HepG2 (cell line): ENCODE measurements around the gene ICAM2. TPM values are rescaled to one million over a fixed set of nuclear protein-coding genes. Genes with fewer than 3 reads are reported as not detected.

Source experiments
- CCDC6 ChIP-seq: sonication (generic); formaldehyde crosslinking; IDR thresholded peaks from 2 replicates; pipeline ENCODE4 v1.8.1; 2022; ENCODE audit warnings: mild to moderate bottlenecking, missing genetic modification reagents, moderate library complexity
- GLI4 ChIP-seq: sonication (generic); formaldehyde crosslinking; IDR thresholded peaks from 2 replicates; pipeline ENCODE4 v1.5.1; 2020; ENCODE audit warnings: missing genetic modification reagents, mild to moderate bottlenecking, moderate library complexity, borderline replicate concordance
- HMG20B ChIP-seq: conservative IDR thresholded peaks from 2 replicates; pipeline ENCODE4 v1.6.1; 2016; ENCODE audit warnings: missing genetic modification reagents, missing compliant biosample characterization
- NPAS2 ChIP-seq: sonication (generic); formaldehyde crosslinking; IDR thresholded peaks from 2 replicates; pipeline ENCODE4 v1.8.0; 2022; ENCODE audit warnings: mild to moderate bottlenecking, missing genetic modification reagents, borderline replicate concordance
- ONECUT2 ChIP-seq: sonication (generic); formaldehyde crosslinking; IDR thresholded peaks from 2 replicates; pipeline ENCODE4 v1.4.0; 2020; ENCODE audit warnings: missing genetic modification reagents
- SALL2 ChIP-seq: sonication (generic); formaldehyde crosslinking; IDR thresholded peaks from 2 replicates; pipeline ENCODE4 v1.8.1; 2023; ENCODE audit warnings: mild to moderate bottlenecking, missing genetic modification reagents, inconsistent platforms
- SPEN ChIP-seq: sonication (generic); formaldehyde crosslinking; IDR thresholded peaks from 2 replicates; pipeline ENCODE4 v1.5.1; 2020; ENCODE audit warnings: low read depth, mild to moderate bottlenecking, missing genetic modification reagents
- TGIF2 ChIP-seq: IDR thresholded peaks from 2 replicates; pipeline ENCODE4 v1.6.1; 2016; ENCODE audit warnings: control low read depth, missing compliant biosample characterization
- ZNF75D ChIP-seq: sonication (generic); formaldehyde crosslinking; IDR thresholded peaks from 2 replicates; pipeline ENCODE4 v1.8.1; 2023; ENCODE audit warnings: missing genetic modification reagents, mild to moderate bottlenecking, borderline replicate concordance
- ZNF790 ChIP-seq: sonication (generic); formaldehyde crosslinking; IDR thresholded peaks from 2 replicates; pipeline ENCODE4 v1.8.0; 2022; ENCODE audit warnings: missing genetic modification reagents, mild to moderate bottlenecking, borderline replicate concordance
- ZSCAN21 ChIP-seq: sonication (generic); formaldehyde crosslinking; IDR thresholded peaks from 2 replicates; pipeline ENCODE4 v1.8.0; 2022; ENCODE audit warnings: mild to moderate bottlenecking, missing genetic modification reagents, moderate library complexity, borderline replicate concordance
- ZZZ3 ChIP-seq: sonication (generic); formaldehyde crosslinking; IDR thresholded peaks from 2 replicates; pipeline ENCODE4 v1.4.0; 2020; ENCODE audit warnings: missing genetic modification reagents, mild to moderate bottlenecking, borderline replicate concordance
- polyA plus RNA-seq, 8 experiments: library from polyadenylated mRNA; depleted of rRNA in 3 of 8; stranded (reverse) in 7 of 8; unstranded in 1 of 8; fragments of >200 nt; fragmentation: Illumina TruSeq in 4 of 8; extraction: Trizol in 4 of 8; gene quantifications; 2 replicates each; pipeline versions ENCODE4 v1.2.1 to v1.2.3, GENCODE V29; 2011 to 2016; ENCODE audit warnings: low read depth in 4 of 8, missing spikeins in 1 of 8, mixed read lengths in 1 of 8; ENCODE audit not compliant: insufficient read depth in 1 of 8
- total RNA-seq, 5 experiments: library from RNA; depleted of rRNA; stranded (reverse); fragments of >200 nt; fragmentation: Illumina TruSeq; extraction: Trizol; gene quantifications; 2 replicates each; pipeline ENCODE4 v1.2.3, GENCODE V29; 2016; ENCODE audit warnings: low read depth in 1 of 5
- TF ChIP-seq, protein P1 (sequence below): IDR thresholded peaks from 2 replicates; pipeline ENCODE4 v1.6.1; 2016; ENCODE audit warnings: missing biosample characterization, missing genetic modification reagents, low read depth
- TF ChIP-seq, protein P2 (sequence below): sonication (generic); formaldehyde crosslinking; IDR thresholded peaks from 2 replicates; pipeline ENCODE4 v1.4.0; 2020; ENCODE audit warnings: mild to moderate bottlenecking, missing genetic modification reagents
- TF ChIP-seq, protein P3 (sequence below): sonication (generic); formaldehyde crosslinking; IDR thresholded peaks from 2 replicates; pipeline ENCODE4 v1.5.0; 2020; ENCODE audit warnings: missing genetic modification reagents, mild to moderate bottlenecking, borderline replicate concordance
- TF ChIP-seq, protein P4 (sequence below): sonication (generic); formaldehyde crosslinking; IDR thresholded peaks from 2 replicates; pipeline ENCODE4 v1.4.0; 2020; ENCODE audit warnings: missing genetic modification reagents, borderline replicate concordance
- TF ChIP-seq, protein P5 (sequence below): sonication (generic); formaldehyde crosslinking; IDR thresholded peaks from 2 replicates; pipeline ENCODE4 v1.4.0; 2020; ENCODE audit warnings: missing genetic modification reagents
- TF ChIP-seq, protein P6 (sequence below): sonication (generic); formaldehyde crosslinking; IDR thresholded peaks from 2 replicates; pipeline ENCODE4 v1.5.0; 2020; ENCODE audit warnings: mild to moderate bottlenecking, missing genetic modification reagents, borderline replicate concordance

Gene ICAM2
- total and polyA plus RNA-seq, 2 of the 13 experiments (the other 11 are each of a cell fraction or from before 2014, with no cell fraction given), result 10.9 to 20.8 TPM

DNA sequence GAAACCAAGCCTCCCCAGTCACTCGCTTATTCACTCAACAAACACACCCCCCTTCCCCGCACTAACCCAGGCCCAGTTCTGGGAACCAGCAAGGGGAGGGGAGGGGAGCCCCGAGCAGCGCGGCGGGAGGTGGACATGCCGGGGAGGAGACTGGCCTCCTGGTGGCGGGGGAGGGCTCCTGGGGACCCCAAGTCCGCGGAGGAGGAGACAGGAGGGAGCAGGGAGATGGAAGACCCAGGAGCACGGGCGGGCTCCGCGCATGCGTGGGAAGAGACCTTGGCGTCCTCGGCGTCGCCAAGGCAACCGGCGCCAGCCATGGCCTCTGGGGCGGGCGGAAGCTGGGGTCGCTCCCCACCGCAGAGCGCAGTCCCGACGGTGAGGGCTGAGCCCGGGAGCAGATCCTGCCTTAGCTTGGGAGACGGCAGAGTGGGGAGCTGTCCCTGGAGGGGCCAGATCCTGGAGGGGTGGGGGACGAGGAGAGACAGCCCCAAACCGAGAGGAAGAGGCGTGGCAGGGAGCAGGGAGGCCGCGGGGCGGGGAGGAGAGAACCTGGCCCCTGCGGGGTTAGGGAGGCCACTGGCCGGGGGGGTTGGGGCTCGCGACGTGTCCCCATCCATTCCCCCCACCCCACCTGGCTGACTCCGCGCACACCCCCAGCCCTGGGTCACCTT lies 22.2 kb downstream of the ICAM2 start, which contains the start of gene PRR29 (continued):
- TF ChIP-seq ZZZ3 (no peak), CCDC6 (CRISPR knock-in tag) (no peak), ZNF75D (CRISPR knock-in tag) (no peak), SALL2 (CRISPR knock-in tag) (peak; percentile 67; the same call in 1 of the 2 replicates), NPAS2 (CRISPR knock-in tag) (no peak), ZNF790 (CRISPR knock-in tag) (no peak), ZSCAN21 (CRISPR knock-in tag) (no peak), SPEN (CRISPR knock-in tag) (peak; percentile 35; the same call in 1 of the 2 replicates), TGIF2 (CRISPR knock-in tag) (no peak), ONECUT2 (no peak), HMG20B (no peak), GLI4 (CRISPR knock-in tag) (no peak)
- TF ChIP-seq, protein P1, sequence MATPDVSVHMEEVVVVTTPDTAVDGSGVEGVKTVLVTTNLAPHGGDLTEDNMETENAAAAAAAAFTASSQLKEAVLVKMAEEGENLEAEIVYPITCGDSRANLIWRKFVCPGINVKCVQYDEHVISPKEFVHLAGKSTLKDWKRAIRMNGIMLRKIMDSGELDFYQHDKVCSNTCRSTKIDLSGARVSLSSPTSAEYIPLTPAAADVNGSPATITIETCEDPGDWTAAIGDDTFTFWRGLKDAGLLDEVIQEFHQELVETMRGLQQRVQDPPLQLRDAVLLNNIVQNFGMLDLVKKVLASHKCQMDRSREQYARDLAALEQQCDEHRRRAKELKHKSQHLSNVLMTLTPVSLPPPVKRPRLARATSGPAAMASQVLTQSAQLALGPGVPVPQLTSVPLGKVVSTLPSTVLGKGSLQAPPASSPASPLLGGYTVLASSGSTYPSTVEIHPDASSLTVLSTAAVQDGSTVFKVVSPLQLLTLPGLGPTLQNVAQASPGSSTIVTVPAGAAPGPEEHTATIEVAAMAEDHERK (CRISPR knock-in tag), result no peak
- TF ChIP-seq, protein P2, sequence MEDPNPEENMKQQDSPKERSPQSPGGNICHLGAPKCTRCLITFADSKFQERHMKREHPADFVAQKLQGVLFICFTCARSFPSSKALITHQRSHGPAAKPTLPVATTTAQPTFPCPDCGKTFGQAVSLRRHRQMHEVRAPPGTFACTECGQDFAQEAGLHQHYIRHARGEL (CRISPR knock-in tag), result no peak
- TF ChIP-seq, protein P3, sequence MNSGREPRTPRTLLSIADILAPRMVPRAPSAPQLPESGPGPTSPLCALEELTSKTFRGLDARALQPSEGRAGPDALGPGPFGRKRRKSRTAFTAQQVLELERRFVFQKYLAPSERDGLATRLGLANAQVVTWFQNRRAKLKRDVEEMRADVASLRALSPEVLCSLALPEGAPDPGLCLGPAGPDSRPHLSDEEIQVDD (CRISPR knock-in tag), result no peak; the same call in 1 of the 2 replicates
- TF ChIP-seq, protein P4, sequence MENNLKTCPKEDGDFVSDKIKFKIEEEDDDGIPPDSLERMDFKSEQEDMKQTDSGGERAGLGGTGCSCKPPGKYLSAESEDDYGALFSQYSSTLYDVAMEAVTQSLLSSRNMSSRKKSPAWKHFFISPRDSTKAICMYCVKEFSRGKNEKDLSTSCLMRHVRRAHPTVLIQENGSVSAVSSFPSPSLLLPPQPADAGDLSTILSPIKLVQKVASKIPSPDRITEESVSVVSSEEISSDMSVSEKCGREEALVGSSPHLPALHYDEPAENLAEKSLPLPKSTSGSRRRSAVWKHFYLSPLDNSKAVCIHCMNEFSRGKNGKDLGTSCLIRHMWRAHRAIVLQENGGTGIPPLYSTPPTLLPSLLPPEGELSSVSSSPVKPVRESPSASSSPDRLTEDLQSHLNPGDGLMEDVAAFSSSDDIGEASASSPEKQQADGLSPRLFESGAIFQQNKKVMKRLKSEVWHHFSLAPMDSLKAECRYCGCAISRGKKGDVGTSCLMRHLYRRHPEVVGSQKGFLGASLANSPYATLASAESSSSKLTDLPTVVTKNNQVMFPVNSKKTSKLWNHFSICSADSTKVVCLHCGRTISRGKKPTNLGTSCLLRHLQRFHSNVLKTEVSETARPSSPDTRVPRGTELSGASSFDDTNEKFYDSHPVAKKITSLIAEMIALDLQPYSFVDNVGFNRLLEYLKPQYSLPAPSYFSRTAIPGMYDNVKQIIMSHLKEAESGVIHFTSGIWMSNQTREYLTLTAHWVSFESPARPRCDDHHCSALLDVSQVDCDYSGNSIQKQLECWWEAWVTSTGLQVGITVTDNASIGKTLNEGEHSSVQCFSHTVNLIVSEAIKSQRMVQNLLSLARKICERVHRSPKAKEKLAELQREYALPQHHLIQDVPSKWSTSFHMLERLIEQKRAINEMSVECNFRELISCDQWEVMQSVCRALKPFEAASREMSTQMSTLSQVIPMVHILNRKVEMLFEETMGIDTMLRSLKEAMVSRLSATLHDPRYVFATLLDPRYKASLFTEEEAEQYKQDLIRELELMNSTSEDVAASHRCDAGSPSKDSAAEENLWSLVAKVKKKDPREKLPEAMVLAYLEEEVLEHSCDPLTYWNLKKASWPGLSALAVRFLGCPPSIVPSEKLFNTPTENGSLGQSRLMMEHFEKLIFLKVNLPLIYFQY (CRISPR knock-in tag), result no peak
- TF ChIP-seq, protein P5, sequence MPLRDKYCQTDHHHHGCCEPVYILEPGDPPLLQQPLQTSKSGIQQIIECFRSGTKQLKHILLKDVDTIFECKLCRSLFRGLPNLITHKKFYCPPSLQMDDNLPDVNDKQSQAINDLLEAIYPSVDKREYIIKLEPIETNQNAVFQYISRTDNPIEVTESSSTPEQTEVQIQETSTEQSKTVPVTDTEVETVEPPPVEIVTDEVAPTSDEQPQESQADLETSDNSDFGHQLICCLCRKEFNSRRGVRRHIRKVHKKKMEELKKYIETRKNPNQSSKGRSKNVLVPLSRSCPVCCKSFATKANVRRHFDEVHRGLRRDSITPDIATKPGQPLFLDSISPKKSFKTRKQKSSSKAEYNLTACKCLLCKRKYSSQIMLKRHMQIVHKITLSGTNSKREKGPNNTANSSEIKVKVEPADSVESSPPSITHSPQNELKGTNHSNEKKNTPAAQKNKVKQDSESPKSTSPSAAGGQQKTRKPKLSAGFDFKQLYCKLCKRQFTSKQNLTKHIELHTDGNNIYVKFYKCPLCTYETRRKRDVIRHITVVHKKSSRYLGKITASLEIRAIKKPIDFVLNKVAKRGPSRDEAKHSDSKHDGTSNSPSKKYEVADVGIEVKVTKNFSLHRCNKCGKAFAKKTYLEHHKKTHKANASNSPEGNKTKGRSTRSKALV, result no peak
- TF ChIP-seq, protein P6, sequence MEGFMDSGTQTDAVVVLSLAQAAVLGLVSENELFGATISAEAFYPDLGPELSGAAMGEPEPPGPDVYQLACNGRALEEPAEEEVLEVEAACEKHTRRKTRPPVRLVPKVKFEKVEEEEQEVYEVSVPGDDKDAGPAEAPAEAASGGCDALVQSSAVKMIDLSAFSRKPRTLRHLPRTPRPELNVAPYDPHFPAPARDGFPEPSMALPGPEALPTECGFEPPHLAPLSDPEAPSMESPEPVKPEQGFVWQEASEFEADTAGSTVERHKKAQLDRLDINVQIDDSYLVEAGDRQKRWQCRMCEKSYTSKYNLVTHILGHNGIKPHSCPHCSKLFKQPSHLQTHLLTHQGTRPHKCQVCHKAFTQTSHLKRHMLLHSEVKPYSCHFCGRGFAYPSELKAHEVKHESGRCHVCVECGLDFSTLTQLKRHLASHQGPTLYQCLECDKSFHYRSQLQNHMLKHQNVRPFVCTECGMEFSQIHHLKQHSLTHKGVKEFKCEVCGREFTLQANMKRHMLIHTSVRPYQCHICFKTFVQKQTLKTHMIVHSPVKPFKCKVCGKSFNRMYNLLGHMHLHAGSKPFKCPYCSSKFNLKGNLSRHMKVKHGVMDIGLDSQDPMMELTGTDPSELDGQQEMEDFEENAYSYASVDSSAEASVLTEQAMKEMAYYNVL (CRISPR knock-in tag), result peak; percentile 45; the same call in 1 of the 2 replicates
